Choroid plexus epithelial cell (primary cell): ENCODE data around the gene INPP4A.

Experiments used
- DNase-seq: peaks from one replicate; pipeline ENCODE4 v3.0.0-alpha.2; 2010; ENCODE audit warnings: low read depth
- H3K4me3 ChIP-seq: 2 replicates; pipeline ENCODE4 v1.5.1; 2011; ENCODE audit warnings: low read depth, mild to moderate bottlenecking, control low read depth, low read length, moderate library complexity
- TF ChIP-seq, protein P1 (sequence below): conservative IDR thresholded peaks from 2 replicates; pipeline ENCODE4 v1.5.1; 2011; ENCODE audit warnings: low read depth, mild to moderate bottlenecking, control low read depth, inconsistent platforms, low read length, moderate library complexity

INPP4A gene

DNA sequence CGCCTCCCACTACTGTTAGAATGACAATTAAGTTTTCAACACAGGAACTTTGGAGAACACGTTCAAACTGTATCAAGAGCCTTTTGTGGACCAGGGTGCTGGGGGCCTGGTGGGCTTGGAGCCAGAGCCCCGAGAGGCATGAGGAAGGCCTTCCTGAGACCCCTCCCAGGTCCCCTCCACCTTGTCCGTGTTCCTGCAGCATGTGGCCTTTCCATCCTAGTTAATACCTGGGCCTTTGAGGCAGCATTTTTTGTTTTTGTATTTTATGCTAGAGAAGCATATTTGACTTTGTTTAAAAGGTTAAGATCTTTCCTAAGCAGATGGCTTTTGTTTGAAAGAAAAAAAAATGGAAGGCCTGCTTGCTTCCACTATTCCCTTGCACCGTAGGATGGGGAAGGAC lies 68.0 kb downstream of the INPP4A start:
- TF ChIP-seq, protein P1, sequence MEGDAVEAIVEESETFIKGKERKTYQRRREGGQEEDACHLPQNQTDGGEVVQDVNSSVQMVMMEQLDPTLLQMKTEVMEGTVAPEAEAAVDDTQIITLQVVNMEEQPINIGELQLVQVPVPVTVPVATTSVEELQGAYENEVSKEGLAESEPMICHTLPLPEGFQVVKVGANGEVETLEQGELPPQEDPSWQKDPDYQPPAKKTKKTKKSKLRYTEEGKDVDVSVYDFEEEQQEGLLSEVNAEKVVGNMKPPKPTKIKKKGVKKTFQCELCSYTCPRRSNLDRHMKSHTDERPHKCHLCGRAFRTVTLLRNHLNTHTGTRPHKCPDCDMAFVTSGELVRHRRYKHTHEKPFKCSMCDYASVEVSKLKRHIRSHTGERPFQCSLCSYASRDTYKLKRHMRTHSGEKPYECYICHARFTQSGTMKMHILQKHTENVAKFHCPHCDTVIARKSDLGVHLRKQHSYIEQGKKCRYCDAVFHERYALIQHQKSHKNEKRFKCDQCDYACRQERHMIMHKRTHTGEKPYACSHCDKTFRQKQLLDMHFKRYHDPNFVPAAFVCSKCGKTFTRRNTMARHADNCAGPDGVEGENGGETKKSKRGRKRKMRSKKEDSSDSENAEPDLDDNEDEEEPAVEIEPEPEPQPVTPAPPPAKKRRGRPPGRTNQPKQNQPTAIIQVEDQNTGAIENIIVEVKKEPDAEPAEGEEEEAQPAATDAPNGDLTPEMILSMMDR: no peak
- no peak overlapping the region for H3K4me3 ChIP-seq
- no peak for DNase-seq

DNA sequence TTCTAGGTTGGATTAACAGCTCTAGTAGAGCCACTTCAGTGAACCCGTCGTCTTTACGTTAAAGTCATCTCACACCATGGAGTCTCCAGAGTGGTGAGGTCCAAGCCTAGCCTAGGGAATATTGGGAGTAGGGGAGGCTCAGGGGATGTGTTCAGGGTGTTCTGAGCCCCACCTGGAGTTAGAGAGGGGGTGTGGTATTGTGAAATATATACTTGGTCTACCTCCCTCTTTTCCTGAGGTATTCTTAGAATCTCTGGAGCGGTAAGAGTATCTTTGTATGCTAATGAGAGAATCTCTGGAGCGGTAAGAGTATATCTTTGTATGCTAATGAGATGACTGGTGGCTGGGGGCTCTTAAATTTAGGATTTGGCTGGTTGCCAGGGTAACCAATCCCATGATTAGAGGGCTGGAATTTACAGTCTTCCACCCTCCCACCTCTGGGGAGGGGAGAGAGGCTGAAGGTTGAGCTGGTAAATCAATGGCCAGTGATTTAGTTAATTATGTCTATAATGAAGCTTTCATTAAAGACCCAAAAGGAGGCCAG lies 69.5 kb downstream of the INPP4A start:
- no peak for DNase-seq
- no peak overlapping the region for H3K4me3 ChIP-seq
- TF ChIP-seq, protein P1: no peak

DNA sequence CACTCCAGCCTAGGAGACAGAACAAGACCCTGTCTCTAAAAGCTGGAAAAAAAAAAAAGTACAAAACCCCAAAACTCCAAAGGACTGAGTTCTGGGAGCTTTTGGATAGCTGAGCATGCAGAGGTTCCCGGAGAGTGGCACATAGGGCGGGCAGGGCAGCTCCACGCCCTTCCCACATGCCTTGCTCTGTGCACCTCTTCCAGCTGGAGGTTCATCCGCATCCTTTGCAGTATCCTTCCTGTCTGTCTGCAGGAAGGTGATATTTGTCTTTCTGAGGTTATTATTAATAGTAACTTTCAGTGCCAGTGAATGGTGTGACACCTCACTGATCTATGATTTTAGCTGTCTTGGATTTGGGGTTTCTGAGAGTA lies 70.2 kb downstream of the INPP4A start:
- TF ChIP-seq, protein P1: no peak
- no peak for DNase-seq
- no peak overlapping the region for H3K4me3 ChIP-seq

DNA sequence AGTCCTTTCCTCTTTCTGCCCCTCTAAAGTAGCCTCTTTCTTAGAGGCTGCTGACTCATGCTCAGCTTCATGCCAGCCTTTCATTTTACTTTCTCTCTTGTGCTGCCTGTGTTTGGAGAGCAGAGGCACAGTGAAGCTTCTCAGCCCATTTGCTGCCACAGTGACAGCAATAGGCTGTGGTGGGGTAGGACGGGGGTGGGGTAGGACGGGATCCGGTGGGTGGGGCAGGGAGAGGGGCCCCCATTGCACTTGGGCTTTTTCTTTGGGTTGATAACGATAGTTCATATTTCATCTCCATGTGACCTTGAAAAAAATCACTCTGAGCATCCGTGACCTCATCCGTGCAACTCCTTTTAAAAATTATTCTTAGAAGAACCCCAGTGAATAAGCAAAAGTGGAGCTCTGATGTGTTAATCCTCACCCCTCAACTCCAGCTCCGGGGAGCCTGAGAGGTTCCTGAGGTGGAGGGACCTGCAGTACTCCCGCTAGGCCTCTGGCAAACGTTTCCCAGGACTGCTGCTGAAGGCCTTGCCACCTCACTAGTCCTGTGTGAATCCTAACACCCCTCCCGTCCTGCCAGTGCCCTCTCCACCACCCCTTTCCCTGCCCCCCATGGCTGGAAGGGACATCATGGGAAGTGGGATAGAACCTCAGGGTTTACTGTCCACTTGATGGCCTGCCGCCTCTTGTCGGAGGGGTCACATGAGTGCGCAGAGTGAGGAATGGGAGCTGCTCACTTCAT lies 70.8 kb downstream of the INPP4A start:
- TF ChIP-seq, protein P1: no peak
- peak; percentile 64 for DNase-seq
- no peak overlapping the region for H3K4me3 ChIP-seq

DNA sequence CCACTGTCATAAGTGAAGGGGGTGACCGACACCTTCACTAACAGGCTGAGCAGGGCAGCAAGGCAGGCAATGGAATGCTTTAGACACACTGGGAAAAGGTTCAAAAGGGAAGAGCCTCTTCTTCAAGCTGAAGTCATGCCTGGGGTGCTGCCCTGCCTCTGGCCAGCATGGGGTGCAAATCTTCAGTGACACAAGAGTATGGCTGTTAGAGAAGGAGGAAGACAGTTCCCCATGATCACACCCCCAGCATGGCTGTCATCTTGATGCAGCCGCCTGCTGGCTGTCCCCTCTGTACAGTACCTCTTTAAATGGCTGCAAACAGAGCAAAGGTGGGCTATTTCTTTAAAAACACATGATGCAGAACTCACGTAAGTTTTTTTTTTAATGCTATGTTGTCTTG lies 71.9 kb downstream of the INPP4A start:
- TF ChIP-seq, protein P1: no peak
- H3K4me3 ChIP-seq: no peak overlapping the region
- DNase-seq: no peak

DNA sequence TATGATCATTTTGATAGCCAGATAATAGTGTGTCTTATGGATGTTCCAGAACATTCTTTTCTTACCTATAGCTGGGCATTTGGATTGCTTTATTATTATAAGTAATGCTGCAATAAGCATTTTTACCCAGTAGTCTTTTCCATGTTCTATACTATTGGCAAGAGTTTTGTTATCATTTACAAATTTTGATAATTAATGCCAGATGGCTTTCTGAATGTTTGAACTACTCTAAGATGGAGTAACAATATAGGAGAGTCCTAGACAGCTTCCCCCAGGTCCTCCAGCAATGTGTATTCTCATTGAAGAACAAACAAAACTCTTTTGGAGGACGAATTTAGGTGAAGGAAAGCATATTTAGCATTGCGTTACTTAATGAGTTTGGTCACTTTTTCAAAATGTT lies 73.0 kb downstream of the INPP4A start:
- TF ChIP-seq, protein P1: no peak
- DNase-seq: no peak

DNA sequence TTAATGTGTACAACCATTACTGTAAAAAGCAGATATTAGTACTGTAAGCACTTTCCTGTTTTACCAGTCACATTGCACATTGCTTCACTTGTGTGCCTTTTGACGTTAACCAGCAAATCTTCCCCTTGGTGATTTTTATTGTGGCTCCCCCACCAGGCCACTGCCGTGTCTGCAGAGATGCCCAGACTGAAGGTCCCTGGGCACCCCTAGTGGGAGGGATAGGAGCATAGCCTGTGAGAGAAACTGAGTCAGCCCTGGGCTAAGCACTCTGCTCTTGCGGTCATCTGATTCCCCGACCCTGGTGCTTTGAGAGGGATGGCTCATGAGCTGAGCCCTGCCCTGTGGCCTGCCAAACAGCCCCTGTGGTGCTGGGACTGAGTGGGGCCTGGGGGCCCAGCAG lies 73.4 kb downstream of the INPP4A start:
- TF ChIP-seq, protein P1: peak; percentile 70
- H3K4me3 ChIP-seq: no peak overlapping the region
- DNase-seq: peak; percentile 62

More for the DNA sequence above, 73.0 kb downstream of the INPP4A start:
- no peak overlapping the region for H3K4me3 ChIP-seq
